Kasumi-1 (cell line): ENCODE data around the gene HAPLN3.

Experiments
- DNase-seq, 2 experiments: peaks; one replicate each; lab custom pipeline; 2025; lab: John Stamatoyannopoulos, UW

Gene HAPLN3

GRCh38 chr15:88860212-88860611 lies 35.1 kb downstream of the HAPLN3 start:
- no peak for DNase-seq

GRCh38 chr15:88859550-88859949 lies 35.8 kb downstream of the HAPLN3 start:
- no peak for DNase-seq

DNA sequence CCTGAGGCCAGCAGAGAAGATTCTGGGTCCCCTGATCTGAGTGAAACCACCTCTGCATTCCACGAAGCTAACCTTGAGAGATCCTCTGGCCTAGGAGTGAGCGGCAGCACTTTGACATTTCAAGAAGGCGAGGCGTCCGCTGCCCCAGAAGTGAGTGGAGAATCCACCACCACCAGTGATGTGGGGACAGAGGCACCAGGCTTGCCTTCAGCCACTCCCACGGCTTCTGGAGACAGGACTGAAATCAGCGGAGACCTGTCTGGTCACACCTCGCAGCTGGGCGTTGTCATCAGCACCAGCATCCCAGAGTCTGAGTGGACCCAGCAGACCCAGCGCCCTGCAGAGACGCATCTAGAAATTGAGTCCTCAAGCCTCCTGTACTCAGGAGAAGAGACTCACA lies 36.4 kb downstream of the HAPLN3 start:
- no peak for DNase-seq

DNA sequence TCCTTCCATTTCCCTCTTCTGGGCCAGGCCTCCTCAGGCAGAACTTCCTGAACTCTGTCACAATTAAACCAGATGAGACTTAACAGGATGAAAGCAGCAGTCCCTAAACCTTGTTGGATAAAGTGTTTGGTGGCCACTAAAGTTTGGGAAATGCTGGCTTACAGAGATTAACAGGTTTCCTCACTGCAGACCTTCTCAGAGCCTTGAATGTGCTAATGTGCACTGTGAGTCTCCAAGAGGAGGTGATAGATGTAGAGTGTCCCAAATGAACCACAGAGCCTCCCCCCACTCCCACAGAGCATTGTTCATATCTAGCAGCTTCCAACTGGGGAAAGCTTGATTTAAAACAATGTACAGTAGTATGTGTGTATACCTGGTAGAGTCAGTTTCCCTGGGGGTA lies 42.9 kb downstream of the HAPLN3 start:
- DNase-seq: no peak

DNA sequence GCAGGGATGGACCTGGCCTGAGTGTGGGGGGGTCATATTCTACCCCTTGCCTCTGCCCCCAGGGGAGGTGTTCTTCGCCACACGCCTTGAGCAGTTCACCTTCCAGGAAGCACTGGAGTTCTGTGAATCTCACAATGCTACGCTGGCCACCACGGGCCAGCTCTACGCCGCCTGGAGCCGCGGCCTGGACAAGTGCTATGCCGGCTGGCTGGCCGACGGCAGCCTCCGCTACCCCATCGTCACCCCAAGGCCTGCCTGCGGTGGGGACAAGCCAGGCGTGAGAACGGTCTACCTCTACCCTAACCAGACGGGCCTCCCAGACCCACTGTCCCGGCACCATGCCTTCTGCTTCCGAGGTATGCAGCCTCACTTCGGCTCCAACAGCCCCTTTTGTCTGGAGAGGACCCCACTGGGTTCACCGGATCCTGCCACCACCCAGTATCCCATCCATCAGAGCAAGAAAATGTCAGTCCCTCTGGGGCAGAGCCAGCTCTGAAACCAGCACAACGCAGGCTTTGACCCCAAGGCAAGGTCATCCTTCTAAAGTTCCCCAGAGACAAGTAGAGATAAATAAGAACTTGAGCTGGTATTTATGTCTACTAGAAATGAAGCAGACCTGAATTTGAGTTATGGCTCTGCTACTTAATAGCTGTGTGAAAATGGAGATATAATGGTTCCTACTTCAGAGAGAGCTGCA lies 45.8 kb downstream of the HAPLN3 start:
- DNase-seq: no peak

- DNase-seq: no peak
Observed at GRCh38 chr15:88848203-88848602, 47.1 kb downstream of the HAPLN3 start.

DNA sequence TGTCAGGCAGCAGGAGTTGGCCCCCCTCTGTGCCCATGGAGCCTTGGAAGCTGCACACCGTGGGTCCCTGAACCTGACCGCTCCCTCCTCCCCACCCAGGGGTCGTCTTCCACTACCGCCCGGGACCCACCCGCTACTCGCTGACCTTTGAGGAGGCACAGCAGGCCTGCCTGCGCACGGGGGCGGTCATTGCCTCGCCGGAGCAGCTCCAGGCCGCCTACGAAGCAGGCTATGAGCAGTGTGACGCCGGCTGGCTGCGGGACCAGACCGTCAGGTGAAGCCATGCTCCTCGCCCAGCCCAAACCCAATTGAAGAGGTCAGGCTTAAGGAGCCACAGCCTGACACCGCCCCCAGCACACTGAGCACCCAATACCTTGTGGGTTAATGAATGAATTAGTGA lies 48.2 kb downstream of the HAPLN3 start:
- DNase-seq: no peak

DNA sequence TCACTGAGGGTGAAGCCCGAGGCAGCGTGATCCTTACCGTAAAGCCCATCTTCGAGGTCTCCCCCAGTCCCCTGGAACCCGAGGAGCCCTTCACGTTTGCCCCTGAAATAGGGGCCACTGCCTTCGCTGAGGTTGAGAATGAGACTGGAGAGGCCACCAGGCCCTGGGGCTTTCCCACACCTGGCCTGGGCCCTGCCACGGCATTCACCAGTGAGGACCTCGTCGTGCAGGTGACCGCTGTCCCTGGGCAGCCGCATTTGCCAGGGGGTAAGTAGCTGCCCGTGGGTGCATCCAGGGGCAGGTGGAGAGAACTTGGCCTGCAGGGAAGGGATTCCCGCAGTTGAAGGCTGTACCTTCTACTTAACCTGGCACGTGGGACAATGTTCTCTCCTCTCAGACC lies 49.7 kb downstream of the HAPLN3 start:
- DNase-seq: no peak

DNA sequence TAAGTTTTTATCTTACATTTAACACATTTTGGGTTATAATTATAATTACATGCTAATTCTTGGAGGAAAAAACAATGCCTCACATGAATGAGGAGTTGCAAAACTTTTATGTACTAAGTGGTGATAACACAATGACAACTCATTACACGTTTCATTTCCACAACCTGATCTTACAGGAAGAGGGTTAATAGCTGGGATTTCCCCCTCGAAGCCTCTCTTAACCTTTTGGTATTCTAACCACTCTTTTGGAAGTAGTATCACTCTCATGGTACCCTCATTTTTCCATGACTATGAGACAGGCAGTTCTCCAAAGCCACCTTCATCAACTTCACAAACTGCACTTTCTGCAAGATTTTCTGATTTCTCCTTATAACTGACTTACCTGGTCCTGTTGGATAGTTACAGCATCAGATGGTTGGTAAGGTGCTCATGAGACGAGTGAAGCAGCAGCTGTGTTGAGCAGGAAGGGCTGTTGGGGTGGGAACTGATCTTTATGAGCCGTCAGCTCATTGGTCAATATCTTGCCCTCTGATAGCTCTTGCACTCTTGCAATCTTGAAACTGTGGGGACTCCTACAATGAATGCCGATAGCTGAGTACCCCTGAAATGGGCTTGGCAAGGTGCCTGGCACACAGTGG lies 50.5 kb downstream of the HAPLN3 start:
- no peak for DNase-seq

GRCh38 chr15:88843334-88843733 lies 52.0 kb downstream of the HAPLN3 start:
- no peak for DNase-seq

- no peak for DNase-seq
Observed at GRCh38 chr15:88842156-88842555, 53.2 kb downstream of the HAPLN3 start.

DNA sequence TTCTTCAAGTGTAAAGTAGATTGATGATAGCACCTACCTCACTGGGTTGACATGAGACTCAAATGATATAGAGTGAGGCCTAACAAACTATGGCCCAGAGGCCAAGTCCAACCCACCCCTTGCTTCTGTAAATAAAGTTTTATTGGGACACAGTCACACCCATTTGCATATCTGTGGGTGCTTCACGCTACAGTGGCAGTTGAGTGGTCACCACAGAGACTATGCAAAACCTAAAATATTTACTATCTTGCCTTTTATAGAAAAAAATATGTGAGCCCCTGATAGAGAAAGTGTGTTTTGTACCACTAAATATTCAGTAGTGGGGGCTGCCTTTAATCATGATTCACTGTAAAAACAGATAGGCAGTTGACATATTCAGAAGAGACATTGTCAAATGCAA lies 54.1 kb downstream of the HAPLN3 start:
- DNase-seq: no peak

GRCh38 chr15:88839961-88840360 lies 55.4 kb downstream of the HAPLN3 start:
- no peak for DNase-seq

- DNase-seq: no peak
Observed at GRCh38 chr15:88839146-88839545, 56.2 kb downstream of the HAPLN3 start.

DNA sequence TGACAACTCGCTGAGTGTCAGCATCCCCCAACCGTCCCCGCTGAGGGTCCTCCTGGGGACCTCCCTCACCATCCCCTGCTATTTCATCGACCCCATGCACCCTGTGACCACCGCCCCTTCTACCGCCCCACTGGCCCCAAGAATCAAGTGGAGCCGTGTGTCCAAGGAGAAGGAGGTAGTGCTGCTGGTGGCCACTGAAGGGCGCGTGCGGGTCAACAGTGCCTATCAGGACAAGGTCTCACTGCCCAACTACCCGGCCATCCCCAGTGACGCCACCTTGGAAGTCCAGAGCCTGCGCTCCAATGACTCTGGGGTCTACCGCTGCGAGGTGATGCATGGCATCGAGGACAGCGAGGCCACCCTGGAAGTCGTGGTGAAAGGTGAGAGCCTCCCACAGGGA lies 56.7 kb downstream of the HAPLN3 start:
- DNase-seq: no peak

DNA sequence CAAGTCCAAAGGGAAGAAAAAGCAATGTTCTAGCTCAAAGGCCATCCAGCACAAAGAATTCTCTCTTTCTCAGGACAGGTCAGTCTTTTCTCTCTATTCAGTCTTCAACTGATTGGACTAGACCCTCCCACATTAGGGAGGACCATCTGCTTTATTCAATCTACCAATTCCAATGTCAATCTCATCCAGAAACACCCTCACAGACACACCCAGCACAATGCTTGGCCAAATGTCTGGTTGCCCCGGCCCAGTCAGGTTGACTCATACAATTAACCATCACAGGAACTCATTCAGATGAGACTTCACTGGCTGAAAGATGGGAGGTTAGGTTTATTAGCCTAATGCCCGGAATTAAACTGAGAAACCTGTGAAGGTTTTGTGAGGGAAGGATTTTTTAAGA lies 59.7 kb downstream of the HAPLN3 start:
- no peak for DNase-seq

DNA sequence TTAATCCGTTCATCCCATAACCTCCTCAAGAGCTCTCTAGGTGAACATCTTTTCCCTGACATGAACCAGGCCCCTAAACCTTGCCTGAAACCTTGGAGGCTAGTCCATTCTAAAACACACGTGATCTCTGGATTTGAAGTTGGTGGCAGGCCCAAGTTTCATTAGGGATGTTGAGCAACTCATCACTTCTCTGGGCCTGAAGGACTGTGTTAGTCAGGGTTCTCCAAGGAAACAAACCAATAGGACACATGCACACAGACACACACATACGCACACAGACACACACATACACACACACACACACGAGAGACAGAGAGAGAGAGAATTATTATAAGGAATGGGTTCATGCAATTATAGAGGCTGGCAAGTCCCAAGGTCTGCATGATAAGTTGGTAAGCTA lies 60.2 kb downstream of the HAPLN3 start:
- no peak for DNase-seq

DNA sequence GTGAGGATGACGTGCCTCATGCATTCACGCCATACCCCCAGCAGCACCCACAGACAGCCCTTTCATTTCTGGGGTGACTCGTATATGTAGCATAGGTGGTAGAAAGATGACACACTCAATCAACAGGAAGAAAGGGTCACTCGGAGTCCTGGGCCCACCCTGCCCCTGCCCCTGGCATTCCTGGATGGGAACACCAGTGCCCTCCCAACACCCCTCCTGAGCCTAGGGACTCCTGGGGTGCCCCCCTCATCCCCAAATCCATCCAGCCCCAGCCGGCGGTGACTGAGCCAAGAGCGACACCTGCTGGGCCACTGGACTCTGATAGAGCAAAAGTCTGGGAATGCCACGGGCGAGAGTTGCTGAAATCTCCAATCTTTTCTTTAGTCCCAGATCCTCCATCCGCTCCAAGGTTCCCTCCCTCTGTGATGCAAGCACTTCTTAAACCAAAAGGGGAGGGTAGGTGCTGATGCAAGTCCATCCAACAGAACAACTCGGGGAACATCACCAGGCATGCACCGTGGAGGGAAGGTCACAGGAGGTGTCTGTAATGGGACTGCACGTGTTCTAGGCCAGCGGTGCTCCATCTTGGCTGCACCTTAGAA lies 61.0 kb downstream of the HAPLN3 start:
- DNase-seq: peak; percentile 3 to 5

- no peak for DNase-seq
Observed at GRCh38 chr15:88833731-88834100, 61.6 kb downstream of the HAPLN3 start.

DNA sequence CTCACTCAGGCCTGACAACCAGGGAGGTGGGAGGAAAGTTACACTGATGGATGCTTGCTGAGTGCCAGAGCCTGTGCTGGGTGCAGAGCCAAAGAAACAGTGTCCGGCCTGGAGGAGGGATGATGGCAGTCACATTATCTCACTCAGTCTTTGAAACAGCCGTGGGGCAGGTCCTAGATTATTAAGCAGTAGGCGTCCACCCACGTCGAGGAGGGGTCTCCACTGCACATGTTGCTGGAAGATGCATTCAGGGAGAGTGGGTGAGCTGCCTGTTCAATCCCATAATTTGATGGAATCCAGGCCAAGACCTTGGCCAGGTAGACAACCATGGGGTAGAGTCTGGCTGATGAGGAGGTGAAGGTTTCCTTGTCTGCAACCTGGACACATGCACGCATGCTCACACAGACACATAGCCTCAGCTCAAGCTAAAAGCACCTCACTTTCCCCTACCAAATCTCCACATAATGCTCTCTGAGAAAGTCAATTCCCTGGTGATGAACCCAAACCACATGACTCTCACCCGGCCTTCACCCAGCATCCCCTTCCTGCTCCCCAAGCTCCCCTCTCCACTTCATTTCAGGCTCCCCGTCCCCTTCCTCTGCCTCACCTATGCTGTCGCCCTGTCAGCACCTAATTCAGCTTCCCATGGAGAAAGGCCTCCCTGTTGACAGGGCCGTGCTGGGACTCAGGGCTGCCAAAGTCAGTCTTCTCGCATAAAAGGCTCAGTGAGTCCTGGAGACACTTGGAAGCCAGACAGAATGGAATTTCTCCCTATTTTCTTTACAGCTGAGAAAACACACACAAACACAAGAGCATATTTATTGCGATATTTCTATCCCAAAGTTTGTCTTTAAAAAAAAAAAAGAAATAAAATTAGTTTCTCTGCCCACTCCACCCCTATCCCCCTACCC lies 62.3 kb downstream of the HAPLN3 start:
- no peak for DNase-seq

- no peak for DNase-seq
Observed at GRCh38 chr15:88830016-88830415, 65.3 kb downstream of the HAPLN3 start.

DNA sequence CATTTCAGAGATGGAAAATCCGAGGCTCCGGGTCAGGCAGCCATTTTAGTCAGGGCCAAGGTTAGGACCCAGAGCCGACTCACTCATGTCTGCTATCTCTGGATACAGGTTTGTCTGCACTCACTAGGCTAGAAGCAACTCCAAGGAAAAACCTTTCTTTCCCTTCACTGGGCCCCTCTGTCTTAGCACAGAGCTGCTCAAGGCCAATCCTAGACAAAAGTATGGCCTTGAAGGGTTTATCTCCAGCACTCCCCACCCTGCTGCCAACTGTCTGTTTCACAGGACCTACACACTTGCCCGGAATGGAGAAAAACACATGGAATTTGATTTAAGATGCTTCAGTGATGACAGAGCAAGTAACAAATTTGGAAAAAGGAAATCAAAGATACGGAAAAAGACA lies 66.6 kb downstream of the HAPLN3 start:
- DNase-seq: no peak
